Peyer's patch (tissue), 4 donors: ENCODE results near the gene ZFHX2. TPM values are rescaled to one million over a fixed set of nuclear protein-coding genes. Genes with fewer than 3 reads are reported as not detected.
A peak's percentile ranks its signal among the peaks of the same experiment; 100 is the strongest.

Experiments
- DNase-seq, 3 donors: peaks; one replicate each; pipeline ENCODE4 v3.0.0-alpha.2; 2017 to 2019
- H3K27ac ChIP-seq, 4 donors: fragments of 200-600 bp; sonication (generic); one replicate each; pipeline ENCODE4 v1.5.1; 2016 to 2019
- H3K27me3 ChIP-seq, 2 donors: fragments of 200-600 bp; sonication (generic); one replicate each; pipeline ENCODE4 v1.5.1; 2019
- H3K36me3 ChIP-seq, 3 donors: fragments of 200-600 bp; sonication (generic); one replicate each; pipeline ENCODE4 v1.5.1; 2016 to 2019
- H3K4me1 ChIP-seq, 4 donors: fragments of 200-600 bp; sonication (generic); one replicate each; pipeline ENCODE4 v1.5.1; 2016 to 2019
- H3K4me3 ChIP-seq, 4 donors: fragments of 200-600 bp; sonication (generic); 1 replicate in 3 of 4; 2 replicates in 1 of 4; pipeline ENCODE4 v1.5.1; 2016 to 2019; ENCODE audit warnings: mild to moderate bottlenecking in 1 of 4
- H3K9me3 ChIP-seq, 4 donors: fragments of 200-600 bp; sonication (generic); one replicate each; pipeline ENCODE4 v1.5.1; 2016 to 2019; ENCODE audit warnings: mild to moderate bottlenecking in 1 of 4
- POLR2A ChIP-seq, 2 donors: fragments of 450-650 bp; IDR thresholded peaks; one replicate each; pipeline ENCODE4 v1.5.1; 2017; ENCODE audit warnings: antibody characterized with exemption in 2 of 2, mild to moderate bottlenecking in 2 of 2, moderate library complexity in 2 of 2
- total RNA-seq, 4 donors: library from RNA; depleted of rRNA; stranded (reverse); fragments of >200 nt; gene quantifications; one replicate each; pipeline ENCODE4 v1.1.0, GENCODE V29; 2016
- TF ChIP-seq, protein P1 (sequence below), 6 experiments: fragments of 450-650 bp in 4 of 6; fragments of 200-600 bp in 2 of 6; sonication (generic) in 1 of 6; IDR thresholded peaks; one replicate each; pipeline ENCODE4 v1.5.1; 2017 to 2019; ENCODE audit warnings: antibody characterized with exemption in 6 of 6, mild to moderate bottlenecking in 3 of 6, moderate library complexity in 1 of 6

ZFHX2 gene
- total RNA-seq, 4 donors from 2014 or later = 0.53 to 7.4 (median 1.0) TPM

GRCh38 chr14:23569443-23570151 is 18.0 kb upstream of the ZFHX2 start:
- H3K9me3 ChIP-seq = no peaks in the 10 kb centered on the region
- H3K27me3 ChIP-seq = no peaks in the 10 kb centered on the region
- no peak overlapping the region for H3K4me3 ChIP-seq
- TF ChIP-seq, protein P1, sequence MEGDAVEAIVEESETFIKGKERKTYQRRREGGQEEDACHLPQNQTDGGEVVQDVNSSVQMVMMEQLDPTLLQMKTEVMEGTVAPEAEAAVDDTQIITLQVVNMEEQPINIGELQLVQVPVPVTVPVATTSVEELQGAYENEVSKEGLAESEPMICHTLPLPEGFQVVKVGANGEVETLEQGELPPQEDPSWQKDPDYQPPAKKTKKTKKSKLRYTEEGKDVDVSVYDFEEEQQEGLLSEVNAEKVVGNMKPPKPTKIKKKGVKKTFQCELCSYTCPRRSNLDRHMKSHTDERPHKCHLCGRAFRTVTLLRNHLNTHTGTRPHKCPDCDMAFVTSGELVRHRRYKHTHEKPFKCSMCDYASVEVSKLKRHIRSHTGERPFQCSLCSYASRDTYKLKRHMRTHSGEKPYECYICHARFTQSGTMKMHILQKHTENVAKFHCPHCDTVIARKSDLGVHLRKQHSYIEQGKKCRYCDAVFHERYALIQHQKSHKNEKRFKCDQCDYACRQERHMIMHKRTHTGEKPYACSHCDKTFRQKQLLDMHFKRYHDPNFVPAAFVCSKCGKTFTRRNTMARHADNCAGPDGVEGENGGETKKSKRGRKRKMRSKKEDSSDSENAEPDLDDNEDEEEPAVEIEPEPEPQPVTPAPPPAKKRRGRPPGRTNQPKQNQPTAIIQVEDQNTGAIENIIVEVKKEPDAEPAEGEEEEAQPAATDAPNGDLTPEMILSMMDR (IDR thresholded peaks at IDR 0.05) = no peak
- no peak for TF ChIP-seq POLR2A (IDR thresholded peaks at IDR 0.05)
- peaks cover 0 to 11% (median 6%) of the 10 kb centered on the region in 4 donors for H3K4me1 ChIP-seq
- H3K36me3 ChIP-seq = peaks cover 0 to 16% (median 0%) of the 10 kb centered on the region in 3 donors
- DNase-seq = peak in 1 of 3 donors; percentile 32
- no peak overlapping the region for H3K27ac ChIP-seq

- Histone ChIP-seq H3K4me3 (no peak overlapping the region), H3K36me3 (peaks cover 0 to 23% (median 0%) of the 10 kb centered on the region in 3 donors), H3K27me3 (no peaks in the 10 kb centered on the region), H3K4me1 (peaks cover 0 to 11% (median 6%) of the 10 kb centered on the region in 4 donors), H3K9me3 (no peaks in the 10 kb centered on the region), H3K27ac (no peak overlapping the region)
- no peak for TF ChIP-seq POLR2A (IDR thresholded peaks at IDR 0.05)
- TF ChIP-seq, protein P1 (IDR thresholded peaks at IDR 0.05) = peak in 1 of 6 experiments; percentile 15
- peak in 2 of 3 donors; percentile 40 to 60 for DNase-seq
These were observed 17.2 kb upstream of the ZFHX2 start for GRCh38 chr14:23568600-23569331.

GRCh38 chr14:23568021-23568599 is 16.5 kb upstream of the ZFHX2 start:
- Histone ChIP-seq H3K4me1 (peaks cover 0 to 11% (median 6%) of the 10 kb centered on the region in 4 donors), H3K27ac (peak overlapping the region; percentile 68 to 92 (median 74)), H3K27me3 (no peaks in the 10 kb centered on the region), H3K9me3 (no peaks in the 10 kb centered on the region), H3K4me3 (peak overlapping the region; percentile 57 to 74 (median 72)), H3K36me3 (peaks cover 0 to 29% (median 0%) of the 10 kb centered on the region in 3 donors)
- TF ChIP-seq, protein P1 (IDR thresholded peaks at IDR 0.05) = no peak
- TF ChIP-seq POLR2A (IDR thresholded peaks at IDR 0.05) = no peak
- DNase-seq = peak in 1 of 3 donors; percentile 36

DNA sequence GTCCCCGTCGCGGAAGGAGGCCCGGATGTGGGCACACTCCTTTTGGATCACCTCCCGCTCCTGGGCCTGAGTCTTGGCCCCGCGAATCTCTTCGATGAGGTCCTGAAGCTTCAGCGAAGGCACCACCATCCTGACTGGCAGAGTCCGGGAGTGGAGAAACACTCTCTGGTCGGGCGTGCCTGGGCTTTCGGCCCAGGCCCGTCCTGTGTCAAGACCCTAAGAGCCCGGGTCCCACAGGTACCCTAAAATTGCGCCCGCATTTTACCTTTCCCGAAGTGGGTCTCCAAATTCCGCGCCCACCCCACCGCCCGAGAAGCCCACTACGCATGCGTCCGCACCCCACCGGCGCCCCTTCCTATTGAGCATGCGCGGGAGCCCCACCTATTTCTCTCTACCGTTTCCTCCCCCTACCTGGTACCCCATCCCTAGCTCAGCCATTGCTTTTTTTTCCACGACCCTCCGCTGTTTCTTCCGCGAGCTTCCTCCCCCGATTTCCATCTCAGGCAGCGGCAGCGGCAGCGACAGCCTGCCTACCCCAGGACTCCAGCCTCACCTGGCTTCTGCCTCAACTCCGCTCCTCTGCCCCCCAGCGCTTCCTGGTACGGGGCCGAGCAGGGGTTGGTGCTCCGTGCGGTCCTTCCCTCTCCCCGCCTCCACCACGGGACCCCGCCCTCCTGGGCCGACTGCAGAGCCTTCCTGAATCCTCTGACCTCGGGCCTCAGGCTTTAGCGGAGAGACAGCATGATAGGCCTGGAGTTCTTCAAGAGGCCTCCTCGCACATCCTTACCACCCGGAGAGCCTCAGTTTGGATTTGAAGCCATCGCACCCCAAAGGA is 15.8 kb upstream of the ZFHX2 start, which contains the start of gene AP1G2:
AP1G2 (minus strand) TSS at position 606 of the 835 bp plus-strand sequence; CDS start at position 129, 477 bp downstream.
- peak; percentile 92 to 97 (median 95) for DNase-seq
- TF ChIP-seq POLR2A (IDR thresholded peaks at IDR 0.05) = peak; percentile 86 to 91
- TF ChIP-seq, protein P1 (IDR thresholded peaks at IDR 0.05) = no peak
- Histone ChIP-seq H3K36me3 (peaks cover 0 to 31% (median 0%) of the 10 kb centered on the region in 3 donors), H3K4me1 (peaks cover 0 to 11% (median 6%) of the 10 kb centered on the region in 4 donors), H3K27ac (peak within 1 kb of the TSS; percentile 68 to 92 (median 74)), H3K9me3 (no peaks in the 10 kb centered on the region), H3K4me3 (peak within 1 kb of the TSS; percentile 57 to 74 (median 72)), H3K27me3 (no peaks in the 10 kb centered on the region)
